Body of pancreas (tissue), 4 donors: Measurements from ENCODE around the gene JOSD1.

Source experiments
- CTCF ChIP-seq, 7 experiments: fragments of 450-650 bp in 4 of 7; fragments of 200-600 bp in 3 of 7; sonication (generic) in 3 of 7; IDR thresholded peaks; one replicate each; pipeline ENCODE4 v1.5.1; 2016 to 2019; ENCODE audit warnings: antibody characterized with exemption in 7 of 7
- POLR2A ChIP-seq, 3 donors: fragments of 450-650 bp; IDR thresholded peaks; one replicate each; pipeline ENCODE4 v1.6.1; 2016; ENCODE audit warnings: antibody characterized with exemption in 3 of 3, mild to moderate bottlenecking in 2 of 3

GRCh38 chr22:38652859-38653258 is 47.9 kb downstream of the JOSD1 start:
- TF ChIP-seq CTCF (IDR thresholded peaks at IDR 0.05) (no peak), POLR2A (IDR thresholded peaks at IDR 0.05) (no peak)
